Measurements from ENCODE around the gene TRIM47. TPM values are rescaled to one million over a fixed set of nuclear protein-coding genes. Genes with fewer than 3 reads are reported as not detected.

Gene TRIM47
- total RNA-seq, 1 donor from 2014 or later = 33.4 TPM

DNA sequence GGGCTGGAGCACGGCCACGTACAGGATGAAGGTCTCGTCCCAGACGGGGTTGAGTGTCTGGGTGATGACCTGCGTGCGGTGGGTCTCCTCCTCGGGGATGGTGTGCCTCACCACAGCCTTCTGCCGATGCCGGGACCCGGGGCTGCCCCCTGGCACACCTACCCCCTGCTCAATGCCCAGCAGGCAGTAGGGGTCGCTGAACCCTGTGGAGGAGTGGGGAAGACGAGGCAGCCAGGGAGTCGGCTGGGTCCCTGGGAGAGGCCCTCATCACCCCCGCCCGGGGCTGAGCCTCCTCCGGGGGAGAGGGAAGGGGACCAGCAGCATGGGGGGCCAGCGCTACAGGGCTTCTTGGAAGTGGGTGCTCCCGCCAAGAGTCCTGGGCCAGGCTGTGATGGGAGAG, 36.0 kb downstream of the TRIM47 start:
- ATAC-seq (ENCODE audit: poor library complexity) (no peak), DNase-seq (no peak)
- intact Hi-C loops (cut with DNase I) = no loop called here

DNA sequence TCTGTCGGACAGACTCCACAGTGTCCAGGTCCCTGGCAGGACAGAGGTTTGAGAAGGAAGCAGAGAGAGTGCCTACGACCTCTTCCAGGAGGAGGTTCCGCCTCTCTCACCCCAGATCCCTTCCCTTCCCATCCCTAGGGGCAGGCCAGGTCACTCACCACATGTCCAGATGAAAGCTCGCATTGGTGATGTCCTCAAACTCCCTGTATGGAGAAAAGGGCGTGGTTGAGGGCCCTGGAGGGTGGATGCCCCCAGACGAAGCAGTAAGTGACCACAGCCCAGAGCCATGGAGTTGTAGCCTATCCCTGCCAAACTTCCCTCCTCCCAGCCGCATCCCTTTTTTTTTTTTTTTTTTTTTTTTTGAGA, 37.6 kb downstream of the TRIM47 start:
- intact Hi-C loops (cut with DNase I) = no loop called here
- ATAC-seq (ENCODE audit: poor library complexity) = no peak
- no peak for DNase-seq

DNA sequence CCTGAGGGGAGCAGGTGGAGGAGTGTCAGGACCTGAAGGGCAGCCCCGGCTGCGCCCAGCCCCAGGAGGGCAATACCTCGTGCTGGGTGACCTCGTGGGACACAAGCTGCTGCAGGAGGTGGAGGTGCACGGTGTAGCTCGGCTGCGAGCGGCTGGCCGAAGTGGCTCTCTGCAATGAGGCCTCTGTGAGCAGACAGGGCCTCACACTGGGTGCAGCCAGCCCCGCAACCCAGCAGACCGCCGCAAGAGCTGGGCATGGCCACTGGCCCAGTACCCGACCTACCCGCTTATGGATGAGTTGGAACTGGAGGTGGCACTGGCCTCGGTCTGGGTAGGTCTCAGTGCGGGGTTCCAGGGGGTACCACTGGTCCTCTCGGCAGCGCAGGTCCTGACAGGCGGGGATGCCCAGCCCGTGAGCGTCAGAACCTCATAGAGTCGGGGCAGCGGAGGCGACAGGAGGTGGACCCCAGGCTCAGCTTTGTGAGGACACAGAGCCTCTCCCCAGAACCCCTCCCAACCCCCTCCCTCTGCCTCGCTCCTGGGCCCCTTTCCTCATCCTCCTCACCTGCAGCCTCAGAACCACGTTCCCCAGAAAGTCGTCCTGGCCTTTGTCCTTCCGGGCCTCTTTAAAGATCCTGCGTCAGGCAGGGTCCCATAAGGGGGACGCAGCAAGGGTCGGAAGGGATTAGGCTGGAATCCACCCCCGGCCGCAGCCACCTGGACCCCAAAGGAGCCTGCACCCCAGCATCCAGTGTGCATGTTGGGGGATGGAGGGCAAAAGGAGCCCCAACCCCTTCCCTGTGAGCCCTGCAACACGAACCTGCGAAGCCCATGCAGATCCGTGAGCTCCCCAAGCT, 38.2 kb downstream of the TRIM47 start:
- intact Hi-C loops (cut with DNase I) = no loop called here
- no peak for ATAC-seq (ENCODE audit: poor library complexity)

DNA sequence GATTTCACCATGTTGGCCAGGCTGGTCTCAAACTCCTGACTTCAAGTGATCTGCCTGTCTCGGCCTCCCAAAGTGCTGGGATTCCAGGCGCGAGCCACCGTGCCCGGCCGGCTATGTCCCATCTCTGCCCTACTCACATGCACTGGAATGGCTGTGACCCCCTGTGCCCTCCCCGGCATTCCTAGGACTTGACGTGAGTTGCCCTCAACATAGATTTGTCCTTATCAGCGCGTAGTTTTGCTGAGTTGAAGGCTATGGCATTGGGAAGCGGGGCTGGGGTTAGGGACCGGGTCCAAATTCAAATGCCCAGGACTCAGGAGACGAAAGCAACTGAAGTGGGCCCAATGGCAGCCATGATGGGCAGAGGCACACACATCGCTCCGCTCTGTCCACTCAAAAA, 40.0 kb downstream of the TRIM47 start:
- intact Hi-C loops (cut with DNase I) = no loop called here
- DNase-seq (no peak), ATAC-seq (ENCODE audit: poor library complexity) (peak; percentile 27)

More for the DNA sequence above, 38.2 kb downstream of the TRIM47 start:
- DNase-seq = no peak

DNA sequence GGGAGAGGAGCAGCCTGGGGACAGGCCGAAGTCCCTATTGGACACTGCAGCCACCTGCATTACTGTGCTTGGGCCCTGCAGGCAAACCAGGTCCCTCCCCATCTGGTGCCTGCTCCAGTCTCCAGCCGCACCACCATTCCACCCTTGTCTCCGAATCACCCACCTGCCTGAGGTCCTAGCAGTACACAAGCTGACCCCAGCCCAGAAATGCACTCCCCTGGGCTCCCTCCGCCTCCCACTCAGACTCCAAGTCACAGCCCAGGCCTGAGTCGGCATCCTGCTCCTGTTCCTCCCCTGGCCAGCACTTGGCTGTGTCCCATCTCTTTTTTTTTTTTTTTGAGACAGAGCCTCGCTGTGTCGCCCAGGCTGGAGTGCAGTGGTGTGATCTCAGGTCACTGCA, 40.5 kb downstream of the TRIM47 start:
- intact Hi-C loops (cut with DNase I) = no loop called here

DNA sequence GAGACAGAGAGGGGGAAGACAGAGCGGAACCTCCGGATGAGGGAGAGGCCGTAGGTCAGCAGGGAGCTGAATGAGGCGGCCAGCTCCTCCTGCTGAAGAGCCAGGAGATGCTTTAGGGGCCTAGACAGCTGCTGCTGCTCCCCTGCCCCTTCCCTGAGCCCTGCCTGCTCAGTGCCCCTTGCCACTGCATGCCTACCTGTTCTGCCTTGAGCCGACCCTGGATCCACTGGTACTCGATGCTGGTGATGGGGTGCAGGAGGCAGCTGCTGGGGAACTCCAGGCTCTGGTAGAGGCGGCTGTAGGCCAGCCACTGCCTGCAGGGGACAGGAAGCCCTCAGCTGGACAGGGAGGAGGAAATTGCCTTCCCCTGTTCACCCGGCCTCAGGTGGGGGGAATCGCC, 41.8 kb downstream of the TRIM47 start:
- intact Hi-C loops (cut with DNase I) = no loop called here
- ATAC-seq (ENCODE audit: poor library complexity) (no peak), DNase-seq (no peak)

More for the DNA sequence above, 40.5 kb downstream of the TRIM47 start:
- ATAC-seq (ENCODE audit: poor library complexity) = no peak
- DNase-seq = no peak

DNA sequence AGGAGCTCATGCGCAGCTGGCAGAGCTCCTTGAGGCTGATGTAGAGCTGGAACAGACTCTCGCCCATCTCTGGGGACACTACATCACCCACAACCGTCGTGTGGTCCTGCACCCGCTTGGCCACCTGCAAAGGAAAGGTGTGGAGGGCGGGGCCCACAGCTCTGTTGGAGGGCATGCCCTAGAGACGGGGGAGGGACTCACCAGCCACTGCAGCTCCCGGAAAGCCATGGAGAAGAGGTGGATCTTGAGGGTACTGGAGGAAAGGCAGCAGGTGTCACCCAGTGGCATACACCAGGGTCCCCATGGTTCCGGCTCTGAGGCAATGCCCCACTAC, 42.8 kb downstream of the TRIM47 start:
- intact Hi-C loops (cut with DNase I) = no loop called here
- ATAC-seq (ENCODE audit: poor library complexity) = no peak

DNA sequence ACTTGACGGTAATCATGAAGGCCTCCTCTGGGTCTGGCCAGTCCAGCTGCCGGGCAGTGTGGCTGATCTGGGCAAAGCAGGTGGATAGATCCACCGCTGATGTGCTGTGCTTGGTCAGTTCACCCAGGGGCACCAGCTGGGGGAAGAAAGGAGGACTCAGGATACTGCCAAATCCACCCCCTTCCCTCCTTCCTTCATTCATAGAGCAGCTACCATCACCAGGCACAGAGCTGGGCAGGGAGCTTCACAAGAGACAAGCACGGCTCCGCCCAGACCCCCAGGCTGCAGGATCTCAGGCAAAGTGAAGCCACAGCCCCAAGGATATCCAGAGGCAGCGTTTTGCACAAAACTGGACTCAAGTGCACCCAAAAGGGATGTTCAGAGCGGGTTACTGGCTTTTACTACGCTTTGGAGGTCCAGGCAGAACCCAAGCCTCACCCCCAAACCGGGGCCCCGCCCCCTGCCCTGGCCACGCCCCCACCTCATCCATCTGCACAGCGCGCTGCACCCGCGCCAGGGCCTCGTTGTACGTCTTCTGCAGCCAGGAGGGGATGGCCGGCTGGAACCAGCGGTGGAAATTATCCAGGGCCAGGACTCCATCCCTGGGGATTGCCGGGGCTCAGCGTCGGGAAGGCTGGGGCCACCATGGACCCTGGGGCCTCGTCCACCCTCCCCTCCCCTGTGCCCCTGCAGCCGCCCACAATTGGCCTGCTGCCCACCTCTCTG, 43.3 kb downstream of the TRIM47 start:
- no peak for ATAC-seq (ENCODE audit: poor library complexity)

More for the DNA sequence above, 42.8 kb downstream of the TRIM47 start:
- DNase-seq = no peak

DNA sequence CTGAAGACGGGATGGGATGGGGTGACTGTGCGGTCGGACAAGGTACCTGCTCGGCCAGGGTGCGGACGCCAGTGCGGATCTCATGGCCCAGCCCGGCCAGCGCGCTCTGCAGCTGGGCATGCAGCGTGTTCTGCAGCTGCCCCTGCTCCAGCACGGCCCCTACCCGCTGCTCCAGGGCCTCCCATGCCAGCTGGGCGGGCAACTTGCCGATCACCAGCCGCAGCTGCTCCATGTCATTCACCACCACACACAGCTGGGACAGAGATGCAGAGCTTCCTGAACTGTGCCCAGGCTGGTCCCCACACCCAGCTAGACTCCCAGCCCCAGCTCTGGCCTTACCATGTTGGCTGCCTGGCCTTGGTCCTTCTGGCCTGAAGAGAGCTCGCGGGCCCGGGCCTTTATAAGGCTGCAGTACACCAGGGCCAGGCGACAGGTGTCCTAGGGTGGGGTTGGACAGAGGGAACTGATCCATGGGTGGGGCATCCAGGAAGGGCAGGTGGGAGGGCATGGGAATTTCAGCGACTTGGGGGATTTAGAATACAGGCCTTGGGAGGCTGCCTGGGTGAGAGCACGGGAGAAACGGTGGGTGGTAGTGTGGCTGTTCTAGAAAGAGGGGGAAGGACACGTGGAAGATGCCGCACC, 44.0 kb downstream of the TRIM47 start:
- intact Hi-C loops (cut with DNase I) = no loop called here
- DNase-seq (no peak), ATAC-seq (ENCODE audit: poor library complexity) (no peak)

More for the DNA sequence above, 43.3 kb downstream of the TRIM47 start:
- intact Hi-C loops (cut with DNase I) = no loop called here
- DNase-seq = no peak

DNA sequence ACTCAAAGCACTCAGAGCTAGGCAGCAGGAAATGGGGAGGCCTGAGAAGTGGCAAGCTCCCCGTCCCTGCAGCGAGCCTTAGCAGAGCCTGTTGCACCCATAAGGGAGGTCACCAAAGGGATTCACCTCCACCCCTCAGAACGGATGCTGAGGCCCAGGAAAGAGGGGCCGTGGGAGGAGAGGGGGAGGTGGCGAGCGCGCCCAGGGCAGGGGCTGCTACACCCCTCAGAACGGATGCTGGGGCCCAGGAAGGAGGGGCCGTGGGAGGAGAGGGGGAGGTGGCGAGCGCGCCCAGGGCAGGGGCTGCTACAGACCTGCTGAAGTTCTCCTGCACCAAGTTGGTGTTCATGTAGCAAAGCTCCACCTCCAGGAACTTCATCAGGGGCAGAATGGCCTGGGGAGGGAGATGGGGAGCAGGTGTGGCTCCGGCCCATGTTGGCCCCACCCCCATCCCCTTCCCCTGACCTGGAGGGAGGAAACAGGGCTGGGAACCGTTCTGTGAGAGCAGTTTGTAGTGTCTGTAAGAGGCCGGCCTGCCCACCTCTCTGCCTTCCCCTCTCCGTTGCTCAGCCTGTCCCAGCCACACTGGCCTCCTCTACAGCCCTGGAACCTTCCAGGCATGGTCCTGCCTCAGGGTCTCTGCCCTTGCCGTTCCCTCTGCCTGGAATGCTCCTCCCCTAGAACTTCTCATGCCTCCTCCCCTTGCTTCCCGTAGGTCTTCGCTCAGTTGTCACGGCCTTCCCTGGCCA, 45.6 kb downstream of the TRIM47 start:
- intact Hi-C loops (cut with DNase I) = no loop called here
- DNase-seq (no peak), ATAC-seq (ENCODE audit: poor library complexity) (peak; percentile 36)

DNA sequence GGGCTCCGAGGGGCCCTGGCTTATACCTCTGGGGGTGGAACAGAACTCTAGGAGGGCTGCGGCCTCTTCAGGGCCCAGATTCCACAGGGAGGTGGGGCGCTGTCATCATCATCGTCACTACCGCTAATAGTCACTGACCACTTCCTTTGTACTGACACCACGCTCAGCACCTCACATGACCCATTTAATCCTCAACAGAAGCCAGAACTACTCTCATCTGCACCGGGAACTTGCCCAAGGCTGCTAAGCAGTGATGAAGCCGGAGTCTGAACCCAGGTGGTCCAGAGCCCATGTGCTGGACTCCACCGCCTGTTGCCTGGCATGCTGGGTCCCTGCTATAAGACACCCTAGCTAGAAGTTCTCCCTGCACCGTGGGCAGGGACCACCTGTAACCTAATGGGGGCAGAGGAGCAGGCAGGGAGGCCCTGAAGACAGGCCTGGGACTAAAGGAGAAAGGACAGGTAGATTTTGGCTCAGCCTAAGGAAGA, 46.2 kb downstream of the TRIM47 start:
- DNase-seq (no peak), ATAC-seq (ENCODE audit: poor library complexity) (peak; percentile 6)
- intact Hi-C loops (cut with DNase I) = no loop called here

DNA sequence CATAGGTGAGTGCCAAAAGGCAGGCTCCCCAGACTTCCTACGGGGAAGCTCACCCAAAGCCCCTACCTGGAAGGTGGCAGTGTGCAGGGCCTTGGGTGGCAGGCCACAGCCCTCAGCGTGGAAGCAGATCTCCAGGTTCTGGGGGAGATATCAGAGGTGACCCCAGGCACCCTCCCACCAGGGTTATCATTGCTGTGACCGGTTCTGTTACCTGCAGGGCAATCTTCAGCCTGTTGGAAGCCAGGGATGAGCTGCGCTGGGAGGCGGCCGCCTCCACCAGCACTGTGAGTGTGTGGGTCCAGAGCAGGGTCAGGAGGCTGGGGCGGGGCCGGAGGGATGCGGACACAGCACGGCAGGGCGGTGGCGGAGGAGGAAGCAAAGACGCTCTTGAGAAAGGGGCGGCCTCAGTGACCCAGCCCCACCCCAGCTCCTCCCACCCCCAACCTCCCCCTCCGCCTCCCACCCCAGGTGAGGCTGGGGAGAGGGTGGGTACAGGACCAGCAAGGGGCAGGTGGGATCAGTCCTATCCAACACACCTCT, 47.3 kb downstream of the TRIM47 start:
- no peak for ATAC-seq (ENCODE audit: poor library complexity)
- no peak for DNase-seq
- intact Hi-C loops (cut with DNase I) = no loop called here

DNA sequence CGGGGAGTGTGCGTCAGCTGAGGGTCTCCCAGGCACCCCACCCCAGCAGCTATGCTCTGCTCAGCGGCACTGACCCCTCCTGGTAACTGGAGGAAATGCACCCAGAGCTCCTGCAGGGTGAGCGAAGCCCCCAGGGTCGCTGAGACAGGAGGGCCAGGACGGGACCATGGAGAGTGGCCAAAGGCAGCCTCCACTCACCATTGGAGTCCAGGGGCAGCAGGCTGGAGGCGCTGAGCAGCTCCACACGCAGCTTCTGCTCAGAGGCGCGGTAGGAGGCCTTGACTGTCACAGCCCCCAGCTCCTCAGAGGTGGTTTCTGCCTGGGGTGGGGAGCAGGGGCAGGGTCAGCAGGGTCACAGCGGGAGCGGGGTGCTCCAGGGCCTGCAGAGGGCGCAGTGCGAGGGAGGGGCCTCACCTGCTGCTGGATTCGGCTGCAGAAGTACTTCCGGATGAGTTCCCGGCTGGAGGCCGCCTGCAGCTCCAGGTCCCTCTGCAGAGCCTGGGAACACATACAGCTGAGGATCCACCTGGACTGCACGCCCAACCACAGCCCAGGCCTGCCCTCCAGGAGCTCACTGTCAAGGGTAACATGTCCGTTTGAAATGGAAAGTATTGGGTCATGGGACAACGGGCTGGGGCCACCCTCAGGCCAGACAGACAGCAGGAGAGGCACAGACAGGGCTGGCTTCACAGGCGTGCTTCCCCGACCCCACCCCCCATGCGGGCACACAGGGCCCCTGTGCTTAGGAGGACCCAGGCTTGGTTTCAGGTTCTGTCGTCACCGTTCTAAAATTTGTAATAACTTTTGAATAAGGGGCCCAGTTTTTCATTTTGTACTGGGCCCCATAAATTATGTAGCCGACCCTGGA, 48.0 kb downstream of the TRIM47 start:
- intact Hi-C loops (cut with DNase I) = no loop called here
- ATAC-seq (ENCODE audit: poor library complexity) = no peak
- no peak for DNase-seq

DNA sequence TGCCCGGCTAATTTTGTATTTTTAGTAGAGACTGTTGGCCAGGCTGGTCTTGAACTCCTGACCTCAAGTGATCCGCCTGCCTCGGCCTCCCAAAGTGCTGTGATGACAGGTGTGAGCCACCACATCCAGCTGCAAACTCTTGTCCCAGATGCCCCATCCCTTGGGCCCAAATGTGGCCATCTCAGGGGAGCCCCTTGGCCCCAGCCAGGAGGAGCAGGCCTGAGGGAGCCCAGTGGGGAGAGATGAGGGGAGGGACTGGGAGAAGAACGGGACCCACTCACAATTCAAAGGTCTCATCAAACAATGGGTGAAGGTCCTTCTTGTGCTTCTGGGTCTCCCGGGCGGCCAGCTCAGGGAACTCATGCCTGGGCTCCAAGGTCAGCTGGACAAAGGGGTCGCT, 48.6 kb downstream of the TRIM47 start:
- no peak for ATAC-seq (ENCODE audit: poor library complexity)
- intact Hi-C loops (cut with DNase I) = loop anchor here (5.0 kb wide), 1 partner anchor 57 kb away; no protein-coding TSS in a partner anchor
- no peak for DNase-seq

DNA sequence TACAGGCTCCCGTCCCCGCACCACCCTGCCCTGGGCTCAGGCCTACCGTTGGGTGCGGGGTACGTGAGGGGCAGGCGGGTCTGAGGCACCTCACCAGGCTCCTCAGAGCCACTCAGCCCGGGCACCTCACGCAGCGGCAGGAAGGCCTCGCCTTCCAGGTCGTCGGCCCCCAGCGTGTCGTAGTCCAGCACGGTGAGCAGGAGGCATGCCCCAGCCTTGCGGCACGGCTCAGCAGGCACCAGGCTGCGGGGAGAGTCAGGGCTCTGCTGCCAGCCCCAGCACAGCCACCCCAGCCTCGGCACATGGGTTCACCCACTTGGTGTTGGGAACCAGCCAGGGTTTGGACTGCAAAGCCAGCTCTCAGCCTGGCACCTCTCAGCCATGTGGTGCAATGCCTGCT, 49.6 kb downstream of the TRIM47 start:
- ATAC-seq (ENCODE audit: poor library complexity) = no peak
- DNase-seq = no peak
- intact Hi-C loops (cut with DNase I) = loop anchor here (5.0 kb wide), 1 partner anchor 56 kb away; no protein-coding TSS in a partner anchor

DNA sequence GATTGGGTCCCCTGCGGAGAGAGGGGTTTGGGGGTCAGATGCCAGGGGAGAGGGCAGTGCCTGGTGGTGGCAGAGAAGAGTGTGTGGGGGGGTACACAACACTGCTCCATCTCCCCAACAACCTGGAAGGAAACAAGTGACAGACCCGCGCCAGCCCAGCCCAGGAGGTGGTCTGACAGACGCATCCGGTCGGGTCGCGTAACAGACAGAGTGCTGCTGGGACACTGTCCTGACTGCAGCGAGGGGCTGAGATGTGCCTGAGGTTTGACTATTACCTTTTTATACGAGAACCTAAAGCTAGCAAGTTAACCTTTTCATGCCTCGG, 50.3 kb downstream of the TRIM47 start:
- intact Hi-C loops (cut with DNase I) = loop anchor here (5.0 kb wide), 1 partner anchor 56 kb away; no protein-coding TSS in a partner anchor
- DNase-seq (no peak), ATAC-seq (ENCODE audit: poor library complexity) (no peak)

DNA sequence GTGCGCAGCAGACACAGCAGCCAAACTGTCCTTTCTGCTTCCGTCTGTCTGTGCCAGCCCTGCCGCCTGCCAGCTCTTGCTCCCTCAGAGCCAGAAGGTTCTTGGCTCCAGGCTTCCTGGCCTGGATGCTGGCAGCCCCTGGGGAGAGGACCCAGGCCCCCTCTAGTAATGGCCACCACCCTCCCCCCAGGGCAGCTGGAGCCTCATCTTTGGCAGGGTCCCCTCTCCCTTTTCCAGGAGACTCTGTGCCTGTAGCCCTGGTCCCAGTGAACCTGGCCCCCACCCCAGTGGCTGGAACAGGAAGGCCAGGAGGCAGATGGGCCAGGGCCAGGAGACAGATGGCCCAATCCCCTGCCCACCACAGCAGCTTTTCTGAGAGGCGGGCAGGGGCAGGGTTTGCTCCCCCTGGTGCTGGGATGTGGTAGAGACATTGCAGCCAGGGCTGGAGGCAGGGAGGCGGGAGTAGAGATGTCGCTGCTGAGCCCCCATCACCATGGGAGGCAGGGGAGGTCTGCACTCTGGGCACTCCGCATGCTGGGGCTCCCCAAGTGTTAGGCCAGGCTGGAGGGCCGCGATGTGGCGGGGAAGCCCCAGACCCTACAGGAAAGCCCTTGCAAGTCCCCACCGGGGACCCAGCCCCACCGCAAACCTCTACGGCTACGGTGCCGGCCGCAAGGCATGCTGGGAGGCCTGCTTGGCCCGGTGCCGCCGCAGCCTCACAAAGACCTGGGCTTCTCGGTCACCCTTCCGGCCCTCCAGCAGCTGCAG, 50.9 kb downstream of the TRIM47 start:
- intact Hi-C loops (cut with DNase I) = loop anchor here (5.0 kb wide), 1 partner anchor 55 kb away; no protein-coding TSS in a partner anchor
- DNase-seq = peak; percentile 84

More for the DNA sequence above, 50.9 kb downstream of the TRIM47 start:
- peak; percentile 76 for ATAC-seq (ENCODE audit: poor library complexity)

All from Right ventricle myocardium superior (tissue), 1 donor.